ENCODE data around the gene PLCL1. TPM values are rescaled to one million over a fixed set of nuclear protein-coding genes. Genes with fewer than 3 reads are reported as not detected.
A peak's percentile ranks its signal among the peaks of the same experiment; 100 is the strongest.

PLCL1 gene
- total and polyA plus RNA-seq, 7 donors, result 4.3 to 25.4 (median 12.6) TPM

- no peaks in the 10 kb centered on the region for H3K36me3 ChIP-seq (ENCODE audit: insufficient read depth in 1 of 2, low read depth in 1 of 2)
- H3K27me3 ChIP-seq (ENCODE audit: insufficient read depth in 3 of 3, low read length in 2 of 3), result no peaks in the 10 kb centered on the region
- DNase-seq (no peak), ATAC-seq (no peak)
- 69 to 83% (median 77%) methylated on average over 2 of the region's 2 CpGs for WGBS, 3 donors
- no peak overlapping the region for H3K4me3 ChIP-seq
- H3K27ac ChIP-seq, result no peak overlapping the region
- intact Hi-C loops (cut with DNase I), result no loop called here
- TF ChIP-seq CTCF (IDR thresholded peaks at IDR 0.05), result no peak
- peaks cover 15% of the 10 kb centered on the region for H3K4me1 ChIP-seq
- no peaks in the 10 kb centered on the region for H3K9me3 ChIP-seq
Measured at GRCh38 chr2:197904446-197904845, 100.1 kb downstream of the PLCL1 start.

- peaks cover 16% of the 10 kb centered on the region for H3K4me1 ChIP-seq
- no peaks in the 10 kb centered on the region for H3K27me3 ChIP-seq (ENCODE audit: insufficient read depth in 3 of 3, low read length in 2 of 3)
- H3K9me3 ChIP-seq, result no peaks in the 10 kb centered on the region
- no peak for TF ChIP-seq CTCF (IDR thresholded peaks at IDR 0.05)
- 66 to 83% (median 71%) methylated on average over 3 of the region's 3 CpGs for WGBS, 3 donors
- H3K4me3 ChIP-seq, result no peak overlapping the region
- DNase-seq, result no peak
- no peak for ATAC-seq
- no peaks in the 10 kb centered on the region for H3K36me3 ChIP-seq (ENCODE audit: insufficient read depth in 1 of 2, low read depth in 1 of 2)
- no peak overlapping the region for H3K27ac ChIP-seq
- intact Hi-C loops (cut with DNase I), result no loop called here
Measured at GRCh38 chr2:197908156-197908555, 103.8 kb downstream of the PLCL1 start.

GRCh38 chr2:197908990-197909776 is 104.8 kb downstream of the PLCL1 start:
- Histone ChIP-seq H3K27me3 (ENCODE audit: insufficient read depth in 3 of 3, low read length in 2 of 3) (no peaks in the 10 kb centered on the region), H3K36me3 (ENCODE audit: insufficient read depth in 1 of 2, low read depth in 1 of 2) (no peaks in the 10 kb centered on the region), H3K27ac (peak overlapping the region; percentile 62), H3K4me3 (peak overlapping the region; percentile 11), H3K9me3 (no peaks in the 10 kb centered on the region), H3K4me1 (peaks cover 17% of the 10 kb centered on the region)
- WGBS, 3 donors, result 23 to 39% (median 29%) methylated on average over 8 of the region's 8 CpGs
- intact Hi-C loops (cut with DNase I), result no loop called here
- no peak for DNase-seq
- TF ChIP-seq CTCF (IDR thresholded peaks at IDR 0.05), result no peak
- ATAC-seq, result peak; percentile 82 to 92 (median 84)

- H3K27me3 ChIP-seq (ENCODE audit: insufficient read depth in 3 of 3, low read length in 2 of 3), result no peaks in the 10 kb centered on the region
- intact Hi-C loops (cut with DNase I), result no loop called here
Measured at GRCh38 chr2:197911667-197912066, 107.3 kb downstream of the PLCL1 start.

More at GRCh38 chr2:197911667-197912066, 107.3 kb downstream of the PLCL1 start:
- ATAC-seq (no peak), DNase-seq (no peak)
- TF ChIP-seq CTCF (IDR thresholded peaks at IDR 0.05), result no peak
- H3K36me3 ChIP-seq (ENCODE audit: insufficient read depth in 1 of 2, low read depth in 1 of 2), result no peaks in the 10 kb centered on the region
- no peak overlapping the region for H3K27ac ChIP-seq
- WGBS, 3 donors, result 75 to 94% (median 79%) methylated on average over 3 of the region's 3 CpGs
- H3K4me1 ChIP-seq, result peaks cover 31% of the 10 kb centered on the region
- H3K4me3 ChIP-seq, result no peak overlapping the region
- H3K9me3 ChIP-seq, result no peaks in the 10 kb centered on the region
